GM12878 (cell line): ENCODE data around the gene SMARCD3. TPM values are rescaled to one million over a fixed set of nuclear protein-coding genes. Genes with fewer than 3 reads are reported as not detected.

Source experiments
- ATAC-seq: fragments of 200-7000 bp; cut with Tn5 transposase; 3 replicates; pipeline ENCODE4 v1.9.1; 2020; ENCODE audit warnings: mild to moderate bottlenecking, moderate library complexity
- BruUV-seq: library from RNA; stranded (reverse); fragments of 400-500 nt; replicated peaks from 2 replicates; lab custom pipeline; 2021; lab: Mats Ljungman, UMichigan
- CTCF ChIA-PET: fragments of 300-600 bp; sonication (Branson Sonifier 250); formaldehyde crosslinking; extraction: SDS; loops from one replicate; lab custom pipeline; 2021; ENCODE audit warnings: inconsistent platforms; lab: Yijun Ruan, JAX
- POLR2A ChIA-PET: fragments of 350-600 bp; formaldehyde crosslinking; extraction: SDS; loops from one replicate; lab custom pipeline; 2021; ENCODE audit warnings: inconsistent platforms; lab: Charles Lee
- RAD21 ChIA-PET: fragments of 300-600 bp; sonication (Branson Sonifier 250); formaldehyde crosslinking; loops from one replicate; lab custom pipeline; 2023; ENCODE audit warnings: antibody characterized with exemption; ENCODE audit not compliant: unreplicated experiment; lab: Charles Lee
- SMC1A ChIA-PET: fragments of 300-600 bp; sonication (Branson Sonifier 250); formaldehyde crosslinking; loops from one replicate; lab custom pipeline; 2023; ENCODE audit not compliant: unreplicated experiment, uncharacterized antibody; lab: Charles Lee
- DNase-seq: peaks from one replicate; pipeline ENCODE4 v3.0.0-alpha.2; 2011; ENCODE audit warnings: low read depth, low spot score
- FAIRE-seq: peaks from 3 replicates; lab custom pipeline; 2011; peaks lifted over from hg19 to GRCh38; lab: Jason Lieb, UNC
- H2AFZ ChIP-seq: 2 replicates; pipeline ENCODE4 v1.6.0; 2011; ENCODE audit warnings: low read depth, low read length, control low read depth; ENCODE audit not compliant: control insufficient read depth
- H3K27ac ChIP-seq: 2 replicates; pipeline ENCODE4 v1.5.1; 2011; ENCODE audit warnings: control low read depth; ENCODE audit not compliant: control insufficient read depth, insufficient read depth
- H3K27me3 ChIP-seq, 2 experiments: replicated peaks in 1 of 2; 2 replicates each; pipeline versions ENCODE4 v1.6.0 to v1.6.1; 2011; ENCODE audit warnings: low read length in 1 of 2; ENCODE audit not compliant: control insufficient read depth in 2 of 2, insufficient read depth in 2 of 2
- H3K36me3 ChIP-seq, 2 experiments: 2 replicates each; pipeline ENCODE4 v1.5.1; 2011; ENCODE audit warnings: low read length in 1 of 2; ENCODE audit not compliant: control insufficient read depth in 2 of 2, insufficient read depth in 2 of 2
- H3K4me1 ChIP-seq: 2 replicates; pipeline ENCODE4 v1.6.1; 2011; ENCODE audit warnings: mild to moderate bottlenecking, low read length, moderate library complexity, mixed read lengths; ENCODE audit not compliant: control insufficient read depth, insufficient read depth
- H3K4me2 ChIP-seq: 2 replicates; pipeline ENCODE4 v1.6.0; 2011; ENCODE audit warnings: control low read depth; ENCODE audit not compliant: control insufficient read depth, insufficient read depth
- H3K4me3 ChIP-seq: fragments of 200-600 bp; sonication (generic); 2 replicates; pipeline ENCODE4 v1.5.1; 2016
- H3K79me2 ChIP-seq: 2 replicates; pipeline ENCODE4 v1.6.0; 2011; ENCODE audit warnings: low read length; ENCODE audit not compliant: control insufficient read depth, insufficient read depth
- H3K9ac ChIP-seq: 2 replicates; pipeline ENCODE4 v1.8.0; 2011; ENCODE audit warnings: low read length, control low read depth, mixed read lengths; ENCODE audit not compliant: control insufficient read depth, insufficient read depth
- H3K9me3 ChIP-seq: replicated peaks from 3 replicates; pipeline ENCODE4 v1.5.1; 2011; ENCODE audit warnings: mild to moderate bottlenecking, low read length; ENCODE audit not compliant: control insufficient read depth, insufficient read depth
- H4K20me1 ChIP-seq: 2 replicates; pipeline ENCODE4 v1.6.0; 2011; ENCODE audit not compliant: control insufficient read depth, insufficient read depth
- BCL11A ChIP-seq: IDR thresholded peaks from 2 replicates; pipeline ENCODE4 v1.6.1; 2011; ENCODE audit warnings: low read depth, low read length
- BMI1 ChIP-seq: fragments of 450-650 bp; IDR thresholded peaks from 2 replicates; pipeline ENCODE4 v1.6.1; 2016; ENCODE audit warnings: mild to moderate bottlenecking, moderate library complexity, borderline replicate concordance
- CREB1 ChIP-seq: IDR thresholded peaks from 2 replicates; pipeline ENCODE4 v1.6.1; 2012; ENCODE audit warnings: low read depth, mild to moderate bottlenecking, inconsistent platforms
- PAX8 ChIP-seq: fragments of 450-650 bp; IDR thresholded peaks from 2 replicates; pipeline ENCODE4 v1.6.1; 2017; ENCODE audit warnings: mild to moderate bottlenecking, moderate library complexity
- PBX3 ChIP-seq: IDR thresholded peaks from 2 replicates; pipeline ENCODE4 v1.6.1; 2011; ENCODE audit warnings: mild to moderate bottlenecking, low read depth, low read length, moderate library complexity; ENCODE audit not compliant: insufficient replicate concordance
- SIN3A ChIP-seq: IDR thresholded peaks from 2 replicates; pipeline ENCODE4 v1.6.1; 2012; ENCODE audit warnings: low read depth, low read length, improper control_type of control experiment
- SKIL ChIP-seq: fragments of 450-650 bp; IDR thresholded peaks from 2 replicates; pipeline ENCODE4 v1.6.1; 2017; ENCODE audit warnings: mild to moderate bottlenecking, low read depth, inconsistent platforms; ENCODE audit not compliant: poor library complexity, severe bottlenecking
- TCF3 ChIP-seq: IDR thresholded peaks from 2 replicates; pipeline ENCODE4 v1.6.1; 2012; ENCODE audit warnings: low read depth, mild to moderate bottlenecking, low read length, borderline replicate concordance; ENCODE audit not compliant: insufficient read depth
- WGBS: methylation state at CpG from one replicate; pipeline ENCODE4 v1.1.6; 2016; ENCODE audit warnings: low lambda C conversion rate; ENCODE audit not compliant: insufficient replicate concordance, insufficient coverage; ENCODE audit errors: missing lambda C conversion rate; 5-methylcytosine and 5-hydroxymethylcytosine counted together
- in situ Hi-C: fragments of 300-500 bp; cut with MboI; formaldehyde crosslinking; loops from 9 replicates; pipeline ENCODE4 v1.14.3; 2018; ENCODE audit warnings: mixed read lengths
- intact Hi-C: fragments of 100-400 bp; cut with micrococcal nuclease; formaldehyde crosslinking; loops from one replicate; pipeline ENCODE4 v1.14.2; 2022; ENCODE audit not compliant: unreplicated experiment
- polyA plus RNA-seq, 11 experiments: library from polyadenylated mRNA; depleted of rRNA in 4 of 11; unstranded in 6 of 11; stranded (reverse) in 5 of 11; fragments of >200 nt; fragmentation: Nextera tagmentation in 4 of 11; fragmentation: Illumina TruSeq in 1 of 11; extraction: Ambion mirVana in 4 of 11; extraction: Trizol in 1 of 11; gene quantifications; 1 replicate in 1 of 11; 2 replicates in 10 of 11; pipeline versions ENCODE4 v1.2.1 to v1.2.3, GENCODE V29; 2011 to 2016; ENCODE audit warnings: inconsistent platforms in 2 of 11, missing spikeins in 2 of 11, low read depth in 1 of 11
- total RNA-seq, 4 experiments: library from RNA; depleted of rRNA in 3 of 4; stranded (reverse); fragments of >200 nt in 3 of 4; fragmentation: Illumina TruSeq in 1 of 4; extraction: Trizol in 1 of 4; gene quantifications; 2 replicates each; pipeline versions ENCODE4 v1.2.1 to v1.2.3, GENCODE V29; 2013 to 2021

SMARCD3 gene
- total and polyA plus RNA-seq, 10 of the 15 experiments (the other 5 are each of a cell fraction or from before 2014, with no cell fraction given), result 0.11 to 1.4 (median 0.16) TPM

GRCh38 chr7:151244196-151244840, 4.2 kb downstream of the SMARCD3 start (continued):
- TF ChIP-seq SKIL, result no peak
- TF ChIP-seq PAX8, result no peak
- 0 out of 2 replicates have a peak, but pooled peaks have one; percentile 3 for TF ChIP-seq CREB1

DNA sequence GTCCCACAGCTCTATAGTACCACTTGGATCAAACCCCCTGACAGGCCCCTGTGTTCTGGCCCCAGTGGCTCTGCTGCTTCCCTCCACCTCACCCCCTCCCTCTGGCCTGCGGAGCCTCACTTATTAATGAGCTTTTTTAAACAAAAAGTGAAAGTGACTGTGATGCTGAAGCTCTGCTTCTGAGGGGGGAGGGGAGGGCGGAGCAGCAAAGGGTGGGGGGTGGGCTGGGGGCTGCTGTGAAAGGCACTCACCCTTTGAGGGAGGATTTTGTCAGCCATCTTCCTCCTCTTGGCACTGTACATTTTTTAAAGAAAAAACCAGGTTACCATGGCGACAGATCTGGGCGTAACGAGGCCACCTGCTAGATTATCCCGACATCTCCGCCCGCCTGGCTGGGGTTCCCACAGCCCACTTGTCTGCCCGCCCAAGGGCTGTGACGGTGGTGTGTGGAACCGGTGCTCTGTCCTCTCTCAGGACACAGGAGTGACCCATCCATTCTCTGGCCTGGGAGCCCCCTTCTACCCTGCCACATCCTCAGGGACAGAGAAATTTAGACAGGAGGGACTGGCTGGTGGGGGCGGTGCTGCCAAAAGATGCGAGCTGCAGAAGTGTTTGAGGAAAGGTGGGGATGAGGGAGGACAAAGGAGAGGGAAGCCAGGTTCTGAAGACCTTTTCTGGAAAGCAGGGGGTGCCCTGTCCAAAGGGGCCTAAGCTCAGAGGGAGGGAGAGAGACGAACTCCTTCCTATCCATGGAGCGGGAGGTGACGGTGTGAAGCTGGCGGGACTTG, 4.9 kb downstream of the SMARCD3 start:
- peaks cover 15 to 24% of the 10 kb centered on the region in 2 experiments for H3K27me3 ChIP-seq
- POLR2A ChIA-PET, result interaction anchor here (1.0 to 1.5 kb wide), 4 partner anchors 9 to 16 kb away, joined by 3 to 5 read pairs (median 4); partner anchors contain the start of genes ABCF2 and CHPF2
- CTCF ChIA-PET, result interaction anchor here (0.6 to 5.3 kb wide), 44 partner anchors 9 to 417 kb away, joined by 3 to 56 read pairs (median 4); partner anchors contain the start of genes ABCB8, ABCF2, ASB10 and CHPF2
- H2AFZ ChIP-seq, result peak overlapping the region; percentile 54
- H3K4me2 ChIP-seq, result peak overlapping the region; percentile 80
- RAD21 ChIA-PET, result interaction anchor here (0.9 to 2.6 kb wide), 5 partner anchors 11 to 119 kb away, joined by 4 to 17 read pairs (median 11); partner anchors contain the start of genes ABCF2 and CHPF2
- no peaks in the 10 kb centered on the region for H3K79me2 ChIP-seq
- TF ChIP-seq BCL11A, result peak; percentile 3; the same call in 1 of the 2 replicates
- TF ChIP-seq BMI1, result peak; percentile 90
- 0 out of 2 replicates have a peak, but pooled peaks have one; percentile 8 for TF ChIP-seq CREB1
- TF ChIP-seq TCF3, result 0 out of 2 replicates have a peak, but pooled peaks have one; percentile 5
- no peak for TF ChIP-seq PBX3
- TF ChIP-seq SIN3A, result no peak
- peaks cover 0 to 3% of the 10 kb centered on the region in 2 experiments; a peak in 1 of 4 replicates for H3K36me3 ChIP-seq
- H4K20me1 ChIP-seq, result no peaks in the 10 kb centered on the region
- DNase-seq, result no peak
- peak overlapping the region; percentile 26 for H3K9ac ChIP-seq
- H3K9me3 ChIP-seq, result no peaks in the 10 kb centered on the region
- no peak overlapping the region for H3K27ac ChIP-seq
- BruUV-seq, result no TSS peak
- WGBS, result 8% methylated on average over 16 of the region's 17 CpGs
- peaks cover 16% of the 10 kb centered on the region for H3K4me1 ChIP-seq
- intact Hi-C loops (loop anchor here (5.0 kb wide), 1 partner anchor 71 kb away; no protein-coding TSS in a partner anchor), in situ Hi-C loops (no loop called here)
- FAIRE-seq, result peak; percentile 47
- ATAC-seq, result peak; percentile 50
- peak overlapping the region; percentile 53 for H3K4me3 ChIP-seq
- SMC1A ChIA-PET, result interaction anchor here (1.2 to 3.4 kb wide), 7 partner anchors 10 to 120 kb away, joined by 3 to 24 read pairs (median 9); partner anchors contain the start of genes ABCF2 and CHPF2
